Keratinocyte (primary cell): ENCODE data around the gene COL16A1. TPM values are rescaled to one million over a fixed set of nuclear protein-coding genes. Genes with fewer than 3 reads are reported as not detected.

ENCODE experiments used
- DNase-seq: peaks from one replicate; pipeline ENCODE4 v3.0.0-alpha.2; 2011; ENCODE audit warnings: low read depth, missing footprints, low spot score
- FAIRE-seq: peaks from 2 replicates; lab custom pipeline; 2011; peaks lifted over from hg19 to GRCh38; lab: Jason Lieb, UNC
- H2AFZ ChIP-seq: 2 replicates; pipeline ENCODE4 v1.6.0; 2012; ENCODE audit warnings: low read length, control low read depth, inconsistent platforms; ENCODE audit not compliant: control insufficient read depth
- H3K27ac ChIP-seq: 2 replicates; pipeline ENCODE4 v1.5.1; 2011; ENCODE audit warnings: low read length; ENCODE audit not compliant: control insufficient read depth, insufficient read depth
- H3K27me3 ChIP-seq: 3 replicates; pipeline ENCODE4 v1.6.0; 2011; ENCODE audit warnings: low read length; ENCODE audit not compliant: control insufficient read depth, insufficient read depth; ENCODE audit errors: extremely low read depth
- H3K36me3 ChIP-seq, 2 experiments: 2 replicates in 1 of 2; 3 replicates in 1 of 2; pipeline ENCODE4 v1.5.1; 2011; ENCODE audit warnings: low read length in 2 of 2, mild to moderate bottlenecking in 1 of 2; ENCODE audit not compliant: control insufficient read depth in 2 of 2, insufficient read depth in 2 of 2; ENCODE audit errors: extremely low read depth in 1 of 2
- H3K4me1 ChIP-seq: 3 replicates; pipeline ENCODE4 v1.5.1; 2011; ENCODE audit warnings: low read length; ENCODE audit not compliant: control insufficient read depth, insufficient read depth; ENCODE audit errors: extremely low read depth
- H3K4me2 ChIP-seq: 3 replicates; pipeline ENCODE4 v1.6.0; 2011; ENCODE audit warnings: low read depth, low read length; ENCODE audit not compliant: control insufficient read depth, insufficient read depth; ENCODE audit errors: extremely low read depth
- H3K4me3 ChIP-seq, 3 experiments: fragments of 200-600 bp in 1 of 3; sonication (generic) in 1 of 3; 2 replicates in 2 of 3; 3 replicates in 1 of 3; pipeline ENCODE4 v1.5.1; 2011 to 2016; ENCODE audit warnings: low read length in 3 of 3, mild to moderate bottlenecking in 3 of 3, control low read depth in 2 of 3, inconsistent platforms in 1 of 3, low read depth in 1 of 3, mixed read lengths in 1 of 3, mixed run types in 1 of 3, moderate library complexity in 1 of 3; ENCODE audit not compliant: control insufficient read depth in 2 of 3, insufficient read depth in 2 of 3; ENCODE audit errors: extremely low read depth in 1 of 3
- H3K79me2 ChIP-seq: 2 replicates; pipeline ENCODE4 v1.6.0; 2012; ENCODE audit warnings: low read length; ENCODE audit not compliant: control insufficient read depth, insufficient read depth
- H3K9ac ChIP-seq: 3 replicates; pipeline ENCODE4 v1.6.0; 2011; ENCODE audit warnings: low read length; ENCODE audit not compliant: control insufficient read depth, insufficient read depth; ENCODE audit errors: extremely low read depth
- H3K9me1 ChIP-seq: 3 replicates; pipeline ENCODE4 v1.6.0; 2011; ENCODE audit warnings: low read length; ENCODE audit not compliant: control insufficient read depth, insufficient read depth; ENCODE audit errors: extremely low read depth
- H3K9me3 ChIP-seq: 2 replicates; pipeline ENCODE4 v1.5.1; 2012; ENCODE audit warnings: low read depth, low read length; ENCODE audit not compliant: control insufficient read depth
- H4K20me1 ChIP-seq: 3 replicates; pipeline ENCODE4 v1.6.0; 2011; ENCODE audit warnings: low read length; ENCODE audit not compliant: control insufficient read depth, insufficient read depth; ENCODE audit errors: extremely low read depth
- EZH2 ChIP-seq: IDR thresholded peaks from one replicate; pipeline ENCODE4 v1.6.1; 2012; ENCODE audit warnings: inconsistent platforms, mild to moderate bottlenecking, low read length, moderate library complexity
- dilution Hi-C: fragments of 300-500 bp; cut with MboI; formaldehyde crosslinking; loops from one replicate; pipeline ENCODE4 v1.7.0; 2020; ENCODE audit warnings: low sequenced_read_pairs; ENCODE audit not compliant: extremely low pct_ligation_motif_present
- polyA plus RNA-seq, 5 experiments: library from polyadenylated mRNA; depleted of rRNA in 3 of 5; stranded (reverse) in 3 of 5; stranded (forward) in 1 of 5; unstranded in 1 of 5; fragments of >200 nt; gene quantifications; 1 replicate in 1 of 5; 2 replicates in 3 of 5; 3 replicates in 1 of 5; pipeline versions ENCODE4 v1.2.1 to v1.2.3, GENCODE V29; 2011 to 2012; ENCODE audit warnings: missing spikeins in 2 of 5, low read depth in 1 of 5, low replicate concordance in 1 of 5
- TF ChIP-seq, protein P1 (sequence below), 3 experiments: IDR thresholded peaks in 1 of 3; conservative IDR thresholded peaks in 1 of 3; optimal IDR thresholded peaks in 1 of 3; 2 replicates in 2 of 3; 3 replicates in 1 of 3; pipeline versions ENCODE3 to v1.5.1; 2011; ENCODE audit warnings: low read length in 3 of 3, mild to moderate bottlenecking in 3 of 3, moderate library complexity in 2 of 3, control low read depth in 1 of 3, inconsistent platforms in 1 of 3; ENCODE audit not compliant: insufficient read depth in 2 of 3; ENCODE audit errors: extremely low read depth in 1 of 3

The COL16A1 gene
- polyA plus RNA-seq, 1 donor (not counting 4 experiments of a cell fraction or from before 2014, with no cell fraction given), result 43.4 TPM

DNA sequence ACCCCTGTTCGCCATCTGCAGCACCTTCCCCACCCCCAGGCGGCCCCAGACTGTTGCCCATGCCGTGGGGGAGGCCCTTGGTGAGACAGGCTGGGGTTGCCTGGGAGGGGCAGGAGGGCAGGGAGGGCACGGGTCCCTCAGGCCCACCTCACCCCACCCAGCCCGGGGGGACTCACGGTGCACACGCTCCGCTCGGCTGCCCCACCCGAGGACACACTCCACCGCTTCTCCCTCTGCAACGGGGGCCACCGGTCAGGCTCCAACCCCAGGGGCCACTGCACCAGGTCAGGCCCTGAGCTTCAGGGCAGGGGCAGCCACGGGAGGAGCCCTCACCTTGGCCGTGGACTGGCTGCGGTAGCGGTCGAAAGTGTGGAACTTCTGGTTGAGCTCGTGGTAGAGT lies 24.0 kb upstream of the COL16A1 start:
- H3K27me3 ChIP-seq, result no peaks in the 10 kb centered on the region
- H3K4me2 ChIP-seq, result no peak overlapping the region
- no peak overlapping the region for H3K4me3 ChIP-seq
- no peaks in the 10 kb centered on the region for H4K20me1 ChIP-seq
- no peaks in the 10 kb centered on the region for H3K9me3 ChIP-seq
- no peaks in the 10 kb centered on the region for H3K4me1 ChIP-seq
- no peak overlapping the region for H3K27ac ChIP-seq
- H2AFZ ChIP-seq, result no peak overlapping the region
- no peaks in the 10 kb centered on the region for H3K36me3 ChIP-seq
- no peak for TF ChIP-seq EZH2
- TF ChIP-seq, protein P1, sequence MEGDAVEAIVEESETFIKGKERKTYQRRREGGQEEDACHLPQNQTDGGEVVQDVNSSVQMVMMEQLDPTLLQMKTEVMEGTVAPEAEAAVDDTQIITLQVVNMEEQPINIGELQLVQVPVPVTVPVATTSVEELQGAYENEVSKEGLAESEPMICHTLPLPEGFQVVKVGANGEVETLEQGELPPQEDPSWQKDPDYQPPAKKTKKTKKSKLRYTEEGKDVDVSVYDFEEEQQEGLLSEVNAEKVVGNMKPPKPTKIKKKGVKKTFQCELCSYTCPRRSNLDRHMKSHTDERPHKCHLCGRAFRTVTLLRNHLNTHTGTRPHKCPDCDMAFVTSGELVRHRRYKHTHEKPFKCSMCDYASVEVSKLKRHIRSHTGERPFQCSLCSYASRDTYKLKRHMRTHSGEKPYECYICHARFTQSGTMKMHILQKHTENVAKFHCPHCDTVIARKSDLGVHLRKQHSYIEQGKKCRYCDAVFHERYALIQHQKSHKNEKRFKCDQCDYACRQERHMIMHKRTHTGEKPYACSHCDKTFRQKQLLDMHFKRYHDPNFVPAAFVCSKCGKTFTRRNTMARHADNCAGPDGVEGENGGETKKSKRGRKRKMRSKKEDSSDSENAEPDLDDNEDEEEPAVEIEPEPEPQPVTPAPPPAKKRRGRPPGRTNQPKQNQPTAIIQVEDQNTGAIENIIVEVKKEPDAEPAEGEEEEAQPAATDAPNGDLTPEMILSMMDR (optimal IDR thresholded peaks at IDR 0.05 in 1 of 3, IDR thresholded peaks at IDR 0.05 in 1 of 3, conservative IDR thresholded peaks at IDR 0.05 in 1 of 3; ENCODE audit: extremely low read depth in 1 of 3, insufficient read depth in 2 of 3, low read length in 3 of 3), result no peak
- no peaks in the 10 kb centered on the region for H3K79me2 ChIP-seq
- FAIRE-seq (no peak), DNase-seq (no peak)
- no peak overlapping the region for H3K9ac ChIP-seq
- dilution Hi-C loops, result no loop called here
- H3K9me1 ChIP-seq, result no peaks in the 10 kb centered on the region

DNA sequence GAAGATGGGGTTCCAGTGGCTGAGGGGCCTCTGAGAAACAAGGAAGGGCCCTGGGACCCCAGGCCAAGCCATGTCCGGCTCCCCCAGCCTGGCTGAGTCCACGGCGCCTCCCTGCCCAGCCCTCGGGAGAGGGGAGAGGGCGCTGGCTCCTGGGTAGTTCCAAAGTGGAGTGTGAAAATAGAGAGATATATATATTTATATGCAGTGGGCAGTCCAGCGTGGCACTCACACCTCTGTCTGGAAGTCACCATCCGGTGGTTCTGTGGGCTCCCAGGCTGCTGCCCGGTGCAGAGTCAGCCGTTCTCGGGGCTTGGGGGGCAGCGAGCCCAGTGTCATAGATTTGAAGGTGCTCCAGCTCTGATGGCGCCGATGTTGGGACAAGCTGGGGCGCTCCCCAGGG lies 23.4 kb upstream of the COL16A1 start:
- no peaks in the 10 kb centered on the region for H3K79me2 ChIP-seq
- H3K27ac ChIP-seq, result no peak overlapping the region
- no peak overlapping the region for H3K9ac ChIP-seq
- no peak overlapping the region for H2AFZ ChIP-seq
- dilution Hi-C loops, result no loop called here
- no peaks in the 10 kb centered on the region for H4K20me1 ChIP-seq
- TF ChIP-seq, protein P1 (optimal IDR thresholded peaks at IDR 0.05 in 1 of 3, IDR thresholded peaks at IDR 0.05 in 1 of 3, conservative IDR thresholded peaks at IDR 0.05 in 1 of 3; ENCODE audit: extremely low read depth in 1 of 3, insufficient read depth in 2 of 3, low read length in 3 of 3), result no peak
- no peak for TF ChIP-seq EZH2
- H3K9me3 ChIP-seq, result no peaks in the 10 kb centered on the region
- H3K4me2 ChIP-seq, result no peak overlapping the region
- H3K36me3 ChIP-seq, result no peaks in the 10 kb centered on the region
- no peaks in the 10 kb centered on the region for H3K27me3 ChIP-seq
- H3K4me1 ChIP-seq, result no peaks in the 10 kb centered on the region
- DNase-seq, result no peak
- no peak overlapping the region for H3K4me3 ChIP-seq
- no peaks in the 10 kb centered on the region for H3K9me1 ChIP-seq
- no peak for FAIRE-seq
